ENCODE measurements around the gene YOD1.

GRCh38 chr1:207077012-207077411 is 26.0 kb upstream of the YOD1 start:
- TF ChIP-seq CTCF (IDR thresholded peaks at IDR 0.05; ENCODE audit: insufficient read depth, low read length, poor library complexity, severe bottlenecking) (no peak), EZH2phosphoT487 (conservative IDR thresholded peaks at IDR 0.05; ENCODE audit: low read length) (no peak)

Data from SU-DHL-6 (cell line).